AG04450 (cell line): ENCODE results near the gene CEACAM19. TPM values are rescaled to one million over a fixed set of nuclear protein-coding genes. Genes with fewer than 3 reads are reported as not detected.
"Not testable (repeated sequence)": the region's sequence is repeated elsewhere in the genome, so short reads cannot be mapped to it uniquely, and the experiment has no call there.

Source experiments
- CTCF ChIA-PET: fragments of 300-600, 350-600 bp; formaldehyde crosslinking; extraction: SDS; loops from one replicate; lab custom pipeline; 2022; ENCODE audit warnings: antibody characterized with exemption, inconsistent platforms; lab: Charles Lee
- POLR2A ChIA-PET: fragments of 350-600 bp; formaldehyde crosslinking; extraction: SDS; loops from one replicate; lab custom pipeline; 2021; ENCODE audit warnings: antibody characterized with exemption, inconsistent platforms; lab: Yijun Ruan, JAX
- DNase-seq: peaks from one replicate; pipeline ENCODE4 v3.0.0-alpha.2; 2011; ENCODE audit warnings: low read depth, low spot score
- H3K27ac ChIP-seq: one replicate; pipeline ENCODE4 v1.5.1; 2012; ENCODE audit warnings: low read depth, low read length, control low read depth
- H3K27me3 ChIP-seq: one replicate; pipeline ENCODE4 v1.6.0; 2012; ENCODE audit warnings: low read length; ENCODE audit not compliant: control insufficient read depth, insufficient read depth
- H3K4me3 ChIP-seq: 2 replicates; pipeline ENCODE4 v1.5.1; 2011; ENCODE audit warnings: mild to moderate bottlenecking, low read depth, low read length, control low read depth
- H3K9me3 ChIP-seq: 2 replicates; pipeline ENCODE4 v1.5.1; 2012; ENCODE audit warnings: low read length; ENCODE audit not compliant: control insufficient read depth, insufficient read depth
- polyA plus RNA-seq: library from polyadenylated mRNA; depleted of rRNA; stranded (reverse); fragments of >200 nt; gene quantifications from 2 replicates; pipeline ENCODE4 v1.2.3, GENCODE V29; 2011
- TF ChIP-seq, protein P1 (sequence below): IDR thresholded peaks from 2 replicates; pipeline ENCODE4 v1.5.1; 2011; ENCODE audit warnings: low read depth, low read length, control low read depth, inconsistent platforms

The CEACAM19 gene
- polyA plus RNA-seq, 1 experiment: 11.3 TPM

DNA sequence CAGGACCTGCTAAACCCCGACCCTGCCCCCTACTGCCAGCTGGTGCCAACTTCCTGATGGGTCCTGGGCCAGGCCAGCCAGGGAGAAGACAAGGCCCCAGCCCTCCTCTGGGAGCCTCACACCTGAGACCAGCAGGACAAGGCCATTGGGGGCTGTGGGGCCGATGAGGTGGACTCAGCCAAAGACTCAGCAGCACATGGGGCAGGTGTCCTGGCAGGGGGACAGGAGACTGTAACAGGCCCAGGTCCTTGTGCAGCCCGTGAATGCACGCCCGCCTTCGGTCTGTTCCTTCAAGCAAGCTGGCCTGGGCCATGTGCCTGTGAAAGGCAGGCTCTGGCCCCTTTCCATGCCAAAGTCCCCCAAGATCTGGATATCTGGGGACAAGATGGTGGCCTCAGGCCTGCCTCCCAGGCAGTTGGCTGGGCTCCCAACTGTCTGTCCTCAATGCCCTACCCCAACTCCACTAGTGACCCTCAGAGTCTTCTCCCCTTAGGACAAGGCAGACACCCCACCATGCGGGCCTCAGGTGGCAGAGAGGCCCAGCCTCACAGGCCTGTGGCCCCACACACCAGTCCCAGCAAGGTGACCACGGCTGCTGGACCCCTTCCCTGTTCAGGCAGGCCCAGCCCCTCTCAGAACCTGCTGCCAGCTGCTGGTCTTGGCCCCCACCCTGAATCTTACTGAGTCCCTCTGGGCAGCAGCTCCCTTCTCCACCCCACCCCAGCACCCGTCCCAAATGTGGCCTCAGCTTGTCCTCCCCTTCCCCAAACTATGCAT is 12.3 kb downstream of the CEACAM19 start:
- ChIA-PET POLR2A (no interaction called here), CTCF (interaction anchor here (0.6 kb wide), 1 partner anchor 376 kb away, joined by 4 read pairs; no protein-coding TSS in a partner anchor)
- no peaks in the 10 kb centered on the region for H3K27me3 ChIP-seq
- DNase-seq: no peak
- H3K4me3 ChIP-seq: no peak overlapping the region
- no peak overlapping the region for H3K27ac ChIP-seq
- no peaks in the 10 kb centered on the region; the same call in 1 of the 2 replicates for H3K9me3 ChIP-seq
- TF ChIP-seq, protein P1, sequence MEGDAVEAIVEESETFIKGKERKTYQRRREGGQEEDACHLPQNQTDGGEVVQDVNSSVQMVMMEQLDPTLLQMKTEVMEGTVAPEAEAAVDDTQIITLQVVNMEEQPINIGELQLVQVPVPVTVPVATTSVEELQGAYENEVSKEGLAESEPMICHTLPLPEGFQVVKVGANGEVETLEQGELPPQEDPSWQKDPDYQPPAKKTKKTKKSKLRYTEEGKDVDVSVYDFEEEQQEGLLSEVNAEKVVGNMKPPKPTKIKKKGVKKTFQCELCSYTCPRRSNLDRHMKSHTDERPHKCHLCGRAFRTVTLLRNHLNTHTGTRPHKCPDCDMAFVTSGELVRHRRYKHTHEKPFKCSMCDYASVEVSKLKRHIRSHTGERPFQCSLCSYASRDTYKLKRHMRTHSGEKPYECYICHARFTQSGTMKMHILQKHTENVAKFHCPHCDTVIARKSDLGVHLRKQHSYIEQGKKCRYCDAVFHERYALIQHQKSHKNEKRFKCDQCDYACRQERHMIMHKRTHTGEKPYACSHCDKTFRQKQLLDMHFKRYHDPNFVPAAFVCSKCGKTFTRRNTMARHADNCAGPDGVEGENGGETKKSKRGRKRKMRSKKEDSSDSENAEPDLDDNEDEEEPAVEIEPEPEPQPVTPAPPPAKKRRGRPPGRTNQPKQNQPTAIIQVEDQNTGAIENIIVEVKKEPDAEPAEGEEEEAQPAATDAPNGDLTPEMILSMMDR: no peak

DNA sequence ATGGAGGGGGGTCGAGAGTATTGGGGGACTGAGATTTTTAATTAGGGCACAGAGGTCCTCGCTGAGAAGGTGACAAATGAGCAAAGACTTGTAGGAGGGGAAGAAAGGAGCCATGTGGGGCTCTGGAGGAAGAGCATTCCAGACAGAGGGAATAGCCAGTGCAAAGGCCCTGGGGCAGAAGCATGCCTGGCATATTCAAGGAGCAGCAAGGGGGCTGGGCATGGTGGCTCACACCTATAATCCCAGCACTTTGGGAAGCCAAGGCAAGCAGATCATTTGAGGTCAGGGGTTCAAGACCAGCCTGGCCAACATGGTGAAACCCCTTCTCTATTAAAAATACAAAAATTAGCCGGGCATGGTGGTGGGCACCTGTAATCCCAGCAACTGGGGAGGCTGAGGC is 13.1 kb downstream of the CEACAM19 start:
- CTCF ChIA-PET, H3K4me3 ChIP-seq, POLR2A ChIA-PET, DNase-seq, H3K27me3 ChIP-seq, H3K9me3 ChIP-seq: not testable (repeated sequence)
- peak overlapping the region; percentile 82 for H3K27ac ChIP-seq

DNA sequence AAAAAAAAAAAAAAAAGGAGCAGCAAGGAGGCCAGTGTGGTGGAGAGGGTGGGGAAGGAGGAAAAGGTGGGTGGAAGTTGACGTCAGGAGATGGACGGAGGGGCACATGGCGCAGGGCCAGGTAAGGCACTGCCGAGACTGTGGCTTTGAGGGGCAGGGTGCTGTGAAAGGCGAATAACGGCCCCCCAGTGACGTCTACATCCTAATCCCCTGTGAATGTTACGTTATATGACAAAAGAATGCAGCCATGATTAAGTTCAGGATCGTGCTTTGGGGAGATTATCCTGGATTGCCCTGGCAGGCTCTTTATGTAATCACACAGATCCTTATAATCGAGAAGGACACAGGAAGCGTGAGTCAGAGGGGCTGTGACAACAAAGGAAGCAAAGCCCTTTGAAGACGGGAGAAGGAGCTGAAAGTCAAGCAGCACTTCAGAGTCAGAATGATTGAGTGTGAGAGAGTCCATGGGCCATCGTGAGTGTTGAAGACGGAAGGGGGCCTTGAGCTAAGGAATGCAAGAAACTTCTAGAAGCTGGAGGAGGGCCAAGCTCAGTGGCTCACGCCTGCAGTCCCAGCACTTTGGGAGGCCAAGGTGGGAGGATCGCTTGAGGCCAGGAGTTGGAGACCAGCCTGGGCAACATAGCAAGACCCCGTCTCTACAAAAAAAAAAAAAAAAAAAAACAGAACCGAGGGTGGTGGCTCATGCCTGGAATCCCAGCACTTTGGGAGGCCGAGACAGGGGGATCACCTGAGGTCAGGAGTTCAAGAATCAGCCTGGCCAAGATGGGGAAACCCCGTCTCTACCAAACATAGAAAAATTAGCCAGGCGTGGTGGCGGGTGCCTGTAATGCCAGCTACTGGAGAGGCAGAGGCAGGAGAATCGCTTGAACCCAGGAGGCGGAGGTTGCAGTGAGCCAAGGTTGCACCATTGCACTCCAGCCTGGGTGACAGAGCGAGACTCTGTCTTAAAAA is 13.9 kb downstream of the CEACAM19 start:
- no peaks in the 10 kb centered on the region; the same call in 1 of the 2 replicates for H3K9me3 ChIP-seq
- ChIA-PET CTCF (interaction anchor here (0.7 to 1.0 kb wide), 2 partner anchors 39 to 86 kb away, joined by 3 to 4 read pairs; no protein-coding TSS in a partner anchor), POLR2A (no interaction called here)
- TF ChIP-seq, protein P1: no peak
- no peak overlapping the region for H3K4me3 ChIP-seq
- peak; percentile 54 for DNase-seq
- H3K27me3 ChIP-seq: no peaks in the 10 kb centered on the region
- peak overlapping the region; percentile 82 for H3K27ac ChIP-seq

DNA sequence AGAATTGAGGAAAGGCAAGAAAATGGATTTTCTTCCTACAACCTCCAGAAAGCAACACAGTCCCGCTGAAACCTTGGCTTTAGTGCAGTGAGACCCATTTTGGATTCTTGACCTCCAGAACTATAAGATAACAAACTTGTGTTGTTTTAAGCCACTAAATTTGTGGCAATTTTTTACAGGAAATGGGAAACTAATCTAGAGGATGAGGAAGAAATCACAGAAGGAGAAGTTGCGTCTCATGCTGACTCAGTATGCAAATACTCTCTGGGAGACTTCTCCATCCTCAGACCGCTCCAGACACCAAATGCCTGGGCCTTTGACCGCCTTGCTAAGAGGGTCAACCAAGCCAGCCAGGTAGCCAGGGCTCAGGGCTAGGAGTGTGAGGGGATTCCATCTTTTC is 14.6 kb downstream of the CEACAM19 start:
- H3K27ac ChIP-seq: peak overlapping the region; percentile 82
- no peaks in the 10 kb centered on the region for H3K27me3 ChIP-seq
- ChIA-PET CTCF (interaction anchor here (0.7 to 1.0 kb wide), 2 partner anchors 38 to 85 kb away, joined by 3 to 4 read pairs; no protein-coding TSS in a partner anchor), POLR2A (no interaction called here)
- TF ChIP-seq, protein P1: no peak
- no peak overlapping the region for H3K4me3 ChIP-seq
- no peaks in the 10 kb centered on the region; the same call in 1 of the 2 replicates for H3K9me3 ChIP-seq
- DNase-seq: no peak

DNA sequence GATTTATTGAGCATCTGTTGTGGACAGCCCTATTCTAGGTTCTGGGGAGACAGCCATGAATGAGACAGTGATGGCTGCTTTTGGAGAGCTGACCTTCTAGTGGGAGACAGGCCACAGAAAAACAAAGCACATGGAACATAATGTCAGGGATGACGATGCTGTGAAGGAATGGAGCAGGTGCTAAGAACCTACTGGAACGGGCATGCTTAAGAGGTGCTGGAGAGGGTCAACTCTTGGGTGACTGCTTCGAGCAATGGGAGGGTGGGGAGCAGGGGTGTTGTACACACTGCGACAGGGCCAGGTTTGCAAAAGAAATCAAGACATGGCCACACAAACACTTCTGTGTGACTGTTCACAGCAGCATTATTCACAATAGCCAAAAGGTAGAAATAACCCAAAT is 15.6 kb downstream of the CEACAM19 start:
- ChIA-PET POLR2A (no interaction called here), CTCF (no interaction called here)

More for the DNA sequence above, 15.6 kb downstream of the CEACAM19 start:
- TF ChIP-seq, protein P1: no peak
- no peak overlapping the region for H3K27ac ChIP-seq
- no peak overlapping the region for H3K4me3 ChIP-seq
- H3K9me3 ChIP-seq: no peaks in the 10 kb centered on the region; the same call in 1 of the 2 replicates
- DNase-seq: no peak
- no peaks in the 10 kb centered on the region for H3K27me3 ChIP-seq
